K562 (cell line): ENCODE data around the gene PAQR6. TPM values are rescaled to one million over a fixed set of nuclear protein-coding genes. Genes with fewer than 3 reads are reported as not detected.

Source experiments
- ATAC-seq: fragments of 200-7000 bp; cut with Tn5 transposase; 3 replicates; pipeline ENCODE4 v1.9.1; 2020; ENCODE audit warnings: moderate library complexity
- BruUV-seq: library from RNA; stranded (reverse); fragments of 400-500 nt; replicated peaks from 2 replicates; lab custom pipeline; 2021; lab: Mats Ljungman, UMichigan
- CTCF ChIA-PET: fragments of 300-600 bp; formaldehyde crosslinking; extraction: SDS; loops from one replicate; lab custom pipeline; 2021; ENCODE audit warnings: low intra/inter-chr PET ratio; lab: Yijun Ruan, JAX
- POLR2A ChIA-PET: fragments of 300-600, 350-650 bp; sonication (Branson Sonifier 250); formaldehyde crosslinking; extraction: SDS; loops from one replicate; lab custom pipeline; 2021; ENCODE audit warnings: antibody characterized with exemption, inconsistent platforms; lab: Yijun Ruan, JAX
- DNase-seq, 4 experiments: peaks; one replicate each; pipeline versions ENCODE4 v3.0.0 to v3.0.0-alpha.2; 2011 to 2018; ENCODE audit warnings: low spot score in 3 of 4, mixed read lengths in 3 of 4; ENCODE audit errors: extremely low read depth in 1 of 4
- FAIRE-seq: peaks from 2 replicates; lab custom pipeline; 2011; peaks lifted over from hg19 to GRCh38; lab: Jason Lieb, UNC
- H2AFZ ChIP-seq: 2 replicates; pipeline ENCODE4 v1.6.0; 2011; ENCODE audit warnings: low read depth, low read length, control low read depth, inconsistent platforms
- H3K27ac ChIP-seq: fragments of 200-600 bp; 3 replicates; pipeline ENCODE4 v1.8.0; 2011; ENCODE audit warnings: low read depth, mild to moderate bottlenecking, control low read depth, inconsistent platforms, low read length, moderate library complexity, mixed read lengths; ENCODE audit errors: extremely low read depth
- H3K27me3 ChIP-seq, 2 experiments: fragments of 300-600 bp in 1 of 2; 2 replicates in 1 of 2; 3 replicates in 1 of 2; pipeline versions ENCODE4 v1.6.0 to v1.8.0; 2011; ENCODE audit warnings: inconsistent platforms in 2 of 2, low read length in 2 of 2, mild to moderate bottlenecking in 1 of 2, mixed read lengths in 1 of 2, moderate library complexity in 1 of 2; ENCODE audit not compliant: control insufficient read depth in 2 of 2, insufficient read depth in 2 of 2
- H3K36me3 ChIP-seq: fragments of 300-600 bp; 3 replicates; pipeline ENCODE4 v1.8.0; 2011; ENCODE audit warnings: mild to moderate bottlenecking, low read length, inconsistent platforms; ENCODE audit not compliant: control insufficient read depth, insufficient read depth
- H3K4me1 ChIP-seq, 2 experiments: fragments of 200-600 bp in 1 of 2; replicated peaks in 1 of 2; 2 replicates in 1 of 2; 3 replicates in 1 of 2; pipeline versions ENCODE4 v1.5.1 to v1.8.0; 2011; ENCODE audit warnings: inconsistent platforms in 2 of 2, low read length in 2 of 2, mild to moderate bottlenecking in 1 of 2, mixed read lengths in 1 of 2, moderate library complexity in 1 of 2; ENCODE audit not compliant: control insufficient read depth in 2 of 2, insufficient read depth in 2 of 2
- H3K4me2 ChIP-seq: 2 replicates; pipeline ENCODE4 v1.6.1; 2011; ENCODE audit warnings: low read length, control low read depth, inconsistent platforms, mixed read lengths; ENCODE audit not compliant: insufficient read depth
- H3K4me3 ChIP-seq: fragments of 200-600 bp; sonication (generic), shearing (Covaris generic); 2 replicates; pipeline ENCODE4 v1.5.1; 2016; ENCODE audit warnings: control low read depth, inconsistent platforms
- H3K79me2 ChIP-seq: fragments of 200-600 bp; 3 replicates; pipeline ENCODE4 v1.8.0; 2011; ENCODE audit warnings: low read length, inconsistent platforms; ENCODE audit not compliant: control insufficient read depth, insufficient read depth
- H3K9ac ChIP-seq, 2 experiments: 2 replicates each; pipeline versions ENCODE4 v1.6.0 to v1.6.1; 2011; ENCODE audit warnings: low read depth in 2 of 2, low read length in 2 of 2, control low read depth in 1 of 2, inconsistent platforms in 1 of 2, mild to moderate bottlenecking in 1 of 2, mixed read lengths in 1 of 2; ENCODE audit not compliant: insufficient read depth in 1 of 2
- H3K9me1 ChIP-seq: one replicate; pipeline ENCODE4 v1.6.0; 2011; ENCODE audit warnings: inconsistent platforms, mild to moderate bottlenecking, low read length, moderate library complexity; ENCODE audit not compliant: control insufficient read depth, insufficient read depth
- H3K9me3 ChIP-seq: replicated peaks from 2 replicates; pipeline ENCODE4 v1.5.1; 2011; ENCODE audit warnings: low read depth, low read length, inconsistent platforms; ENCODE audit not compliant: control insufficient read depth, insufficient read depth
- H4K20me1 ChIP-seq: replicated peaks from 2 replicates; pipeline ENCODE4 v1.6.1; 2011; ENCODE audit warnings: low read length, inconsistent platforms, mixed read lengths; ENCODE audit not compliant: control insufficient read depth, insufficient read depth
- ARHGAP35 ChIP-seq: fragments of 450-650 bp; IDR thresholded peaks from 2 replicates; pipeline ENCODE4 v1.6.1; 2018; ENCODE audit not compliant: partially characterized antibody
- CHD4 ChIP-seq: fragments of 200-600 bp; sonication (generic); IDR thresholded peaks from 3 replicates; pipeline ENCODE4 v1.6.1; 2012; ENCODE audit warnings: low read depth, mild to moderate bottlenecking, mixed read lengths, low read length, inconsistent platforms; ENCODE audit not compliant: insufficient read depth, insufficient replicate concordance, poor library complexity, severe bottlenecking
- HMG20A ChIP-seq: fragments of 450-650 bp; formaldehyde crosslinking; conservative IDR thresholded peaks from 2 replicates; pipeline ENCODE4 v1.4.0; 2020; ENCODE audit warnings: mild to moderate bottlenecking, mixed read lengths
- HOMEZ ChIP-seq: fragments of 250-450 bp; sonication (Bioruptor Pico); IDR thresholded peaks from 2 replicates; pipeline ENCODE4 v1.4.0; 2020; ENCODE audit warnings: mild to moderate bottlenecking, moderate library complexity
- KAT7 ChIP-seq: sonication (generic); formaldehyde crosslinking; IDR thresholded peaks from 2 replicates; pipeline ENCODE4 v1.8.0; 2022; ENCODE audit warnings: missing genetic modification reagents, mild to moderate bottlenecking, borderline replicate concordance
- MYNN ChIP-seq, 2 experiments: sonication (generic); formaldehyde crosslinking in 1 of 2; IDR thresholded peaks; 2 replicates each; pipeline versions ENCODE4 v1.5.0 to v1.6.1; 2016 to 2020; ENCODE audit warnings: antibody characterized with exemption in 1 of 2, missing genetic modification reagents in 1 of 2
- NFXL1 ChIP-seq: fragments of 450-650 bp; formaldehyde crosslinking; IDR thresholded peaks from 2 replicates; pipeline ENCODE4 v1.4.0; 2021; ENCODE audit warnings: mild to moderate bottlenecking
- POLR2A ChIP-seq: fragments of 450-650 bp; conservative IDR thresholded peaks from 2 replicates; pipeline ENCODE4 v1.6.1; 2016
- POLR2G ChIP-seq: fragments of 200-400 bp; formaldehyde crosslinking; IDR thresholded peaks from 2 replicates; pipeline ENCODE4 v1.6.1; 2017; ENCODE audit warnings: low read depth, mild to moderate bottlenecking, antibody characterized with exemption, low read length, moderate library complexity
- RAD21 ChIP-seq, 2 experiments: fragments of 250-450 bp in 1 of 2; fragments of 450-650 bp in 1 of 2; sonication (Bioruptor Pico) in 1 of 2; formaldehyde crosslinking in 1 of 2; IDR thresholded peaks in 1 of 2; conservative IDR thresholded peaks in 1 of 2; 2 replicates each; pipeline versions ENCODE4 v1.4.0 to v1.8.0; 2020 to 2022; ENCODE audit warnings: mild to moderate bottlenecking in 2 of 2, moderate library complexity in 1 of 2
- RAD51 ChIP-seq: fragments of 450-650 bp; IDR thresholded peaks from 2 replicates; pipeline ENCODE4 v1.7.1; 2016; ENCODE audit warnings: low read depth, mild to moderate bottlenecking, borderline replicate concordance
- SRSF9 ChIP-seq: fragments of 200-400 bp; formaldehyde crosslinking; IDR thresholded peaks from 2 replicates; pipeline ENCODE4 v1.6.1; 2017; ENCODE audit warnings: low read depth, low read length, borderline replicate concordance
- ZNF668 ChIP-seq: fragments of 250-450 bp; sonication (Bioruptor Pico); IDR thresholded peaks from 2 replicates; pipeline ENCODE4 v1.8.0; 2022; ENCODE audit warnings: mild to moderate bottlenecking, inconsistent platforms
- WGBS: fragments of 100-300 bp; shearing (Covaris generic); methylation state at CpG from one replicate; pipeline ENCODE4 v1.1.6; 2016; ENCODE audit warnings: low coverage, mixed read lengths; ENCODE audit not compliant: insufficient coverage; ENCODE audit errors: missing lambda C conversion rate; 5-methylcytosine and 5-hydroxymethylcytosine counted together
- in situ Hi-C: fragments of 300-500 bp; cut with MboI; formaldehyde crosslinking; loops from 4 replicates; pipeline ENCODE4 v1.15.0; 2018; ENCODE audit warnings: inconsistent platforms, mixed read lengths
- intact Hi-C: fragments of 100-400 bp; cut with micrococcal nuclease; formaldehyde crosslinking; loops from 2 replicates; pipeline ENCODE4 v1.14.2; 2022
- polyA plus RNA-seq, 8 experiments: library from polyadenylated mRNA; depleted of rRNA in 4 of 8; stranded (reverse) in 5 of 8; unstranded in 3 of 8; fragments of >200 nt; fragmentation: Nextera tagmentation in 2 of 8; fragmentation: Illumina TruSeq in 1 of 8; extraction: Ambion mirVana in 2 of 8; extraction: Trizol in 1 of 8; gene quantifications; 2 replicates each; pipeline versions ENCODE4 v1.2.1 to v1.2.3, GENCODE V29; 2011 to 2014; ENCODE audit warnings: inconsistent platforms in 1 of 8, missing spikeins in 1 of 8
- total RNA-seq, 7 experiments: library from RNA; depleted of rRNA in 6 of 7; stranded (reverse); fragments of >200 nt in 6 of 7; fragmentation: Illumina TruSeq in 2 of 7; extraction: Trizol in 2 of 7; gene quantifications; 2 replicates each; pipeline versions ENCODE4 v1.2.1 to v1.2.3, GENCODE V29; 2011 to 2021; ENCODE audit warnings: low replicate concordance in 1 of 7

Gene PAQR6
- total and polyA plus RNA-seq, 9 of the 15 experiments (the other 6 are each of a cell fraction or from before 2014, with no cell fraction given): 0.07 to 1.8 (median 0.62) TPM

DNA sequence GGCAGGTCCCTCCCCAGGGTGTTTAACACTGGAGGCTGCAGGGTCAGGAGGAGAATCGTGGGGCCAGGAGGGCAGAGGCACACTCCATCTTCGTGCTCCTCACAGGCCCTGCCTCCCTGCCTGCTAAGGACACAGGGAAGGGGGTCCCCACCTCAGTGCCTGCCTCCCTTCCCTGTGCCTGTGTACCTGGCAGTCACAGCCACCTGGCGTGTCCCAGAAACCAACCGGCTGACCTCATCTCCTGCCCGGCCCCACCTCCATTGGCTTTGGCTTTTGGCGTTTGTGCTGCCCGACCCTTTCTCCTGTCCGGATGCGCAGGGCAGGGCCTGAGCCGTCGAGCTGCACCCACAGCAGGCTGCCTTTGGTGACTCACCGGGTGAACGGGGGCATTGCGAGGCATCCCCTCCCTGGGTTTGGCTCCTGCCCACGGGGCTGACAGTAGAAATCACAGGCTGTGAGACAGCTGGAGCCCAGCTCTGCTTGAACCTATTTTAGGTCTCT is 6.5 kb downstream of the PAQR6 start:
- in situ Hi-C loops: no loop called here
- Histone ChIP-seq H3K36me3 (peaks cover 24% of the 10 kb centered on the region; the same call in 2 of the 3 replicates), H3K79me2 (no peaks in the 10 kb centered on the region), H3K4me3 (no peak overlapping the region), H2AFZ (no peak overlapping the region), H3K4me2 (no peak overlapping the region), H3K4me1 (peaks cover 0 to 35% of the 10 kb centered on the region in 2 experiments; a peak in 2 of 5 replicates), H3K9me3 (no peaks in the 10 kb centered on the region), H3K27ac (no peak overlapping the region), H3K27me3 (no peaks in the 10 kb centered on the region), H3K9ac (peak overlapping the region in 1 of 2 experiments; percentile 19; a peak in 2 of 4 replicates), H4K20me1 (no peaks in the 10 kb centered on the region; the same call in 1 of the 2 replicates), H3K9me1 (peaks cover 3% of the 10 kb centered on the region)
- no peak for FAIRE-seq
- CTCF ChIA-PET: no interaction called here
- no peak for DNase-seq
- POLR2A ChIA-PET: interaction anchor here (0.5 to 2.0 kb wide), 4 partner anchors 9 to 268 kb away, joined by 3 to 7 read pairs (median 3); no protein-coding TSS in a partner anchor
- intact Hi-C loops: no loop called here
- WGBS: 54% methylated on average over 15 of the region's 15 CpGs
- ATAC-seq: peak; percentile 10; the same call in 1 of the 3 replicates
- no TSS peak for BruUV-seq
- no peak for TF ChIP-seq RAD51
- no peak for TF ChIP-seq SRSF9
- no peak for TF ChIP-seq RAD21 (CRISPR knock-in tag; conservative IDR thresholded peaks at IDR 0.05 in 1 of 2, IDR thresholded peaks at IDR 0.05 in 1 of 2)
- no peak for TF ChIP-seq HMG20A
- TF ChIP-seq ZNF668 (CRISPR knock-in tag): no peak
- TF ChIP-seq POLR2A: 0 out of 2 replicates have a peak, but pooled peaks have one; percentile 37
- no peak; the same call in 1 of the 2 replicates for TF ChIP-seq POLR2G
- TF ChIP-seq HOMEZ (CRISPR knock-in tag): no peak
- TF ChIP-seq KAT7 (CRISPR knock-in tag): no peak
- no peak for TF ChIP-seq NFXL1 (CRISPR knock-in tag)
- TF ChIP-seq ARHGAP35: no peak
- TF ChIP-seq CHD4: no peak
- peak; percentile 68; the same call in 1 of the 2 replicates for TF ChIP-seq MYNN (IDR thresholded peaks at IDR 0.05)
- TF ChIP-seq MYNN (CRISPR knock-in tag; IDR thresholded peaks at IDR 0.05): no peak
